ENCODE results near the gene IPO5.
"Not testable (repeated sequence)": the region's sequence is repeated elsewhere in the genome, so short reads cannot be mapped to it uniquely, and the experiment has no call there.

The IPO5 gene

DNA sequence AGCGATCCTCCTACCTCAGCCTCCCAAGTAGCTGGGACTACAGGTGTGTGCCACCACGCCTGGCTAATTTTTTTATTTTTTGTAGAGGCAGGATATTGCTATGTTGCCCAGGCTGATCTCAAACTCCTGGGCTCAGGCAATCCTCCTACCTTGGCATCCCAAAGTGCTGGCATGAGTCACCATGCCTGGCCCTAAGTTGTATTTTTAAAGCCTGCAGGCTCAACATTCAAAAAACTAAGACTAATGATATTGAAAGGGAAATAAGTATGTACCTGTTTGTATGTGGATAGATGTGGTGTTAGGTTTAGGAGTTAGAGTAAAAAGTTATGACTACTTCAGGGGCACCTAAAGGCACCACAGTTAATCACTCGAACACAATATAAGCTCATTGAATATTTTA lies 5.4 kb upstream of the IPO5 start:
- no peak for DNase-seq (ENCODE audit: low spot score)

DNA sequence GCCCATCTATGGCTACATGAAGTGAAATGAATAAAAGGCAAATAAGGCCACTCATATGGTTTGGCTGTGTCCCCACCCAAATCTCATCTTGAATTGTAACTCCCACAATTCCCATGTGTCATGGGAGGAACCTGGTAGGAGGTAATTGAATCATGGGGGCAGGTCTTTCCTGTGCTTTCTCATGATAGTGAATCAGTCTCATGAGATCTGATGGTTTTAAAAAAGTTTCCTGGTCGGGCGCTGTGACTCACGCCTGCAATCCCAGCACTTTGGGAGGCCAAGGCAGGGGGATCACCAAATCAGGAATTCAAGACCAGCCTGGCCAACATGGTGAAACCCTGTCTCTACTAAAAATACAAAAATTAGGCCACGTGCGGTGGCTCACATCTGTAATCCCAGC lies 4.2 kb upstream of the IPO5 start:
- not testable (repeated sequence) for DNase-seq (ENCODE audit: low spot score)

DNA sequence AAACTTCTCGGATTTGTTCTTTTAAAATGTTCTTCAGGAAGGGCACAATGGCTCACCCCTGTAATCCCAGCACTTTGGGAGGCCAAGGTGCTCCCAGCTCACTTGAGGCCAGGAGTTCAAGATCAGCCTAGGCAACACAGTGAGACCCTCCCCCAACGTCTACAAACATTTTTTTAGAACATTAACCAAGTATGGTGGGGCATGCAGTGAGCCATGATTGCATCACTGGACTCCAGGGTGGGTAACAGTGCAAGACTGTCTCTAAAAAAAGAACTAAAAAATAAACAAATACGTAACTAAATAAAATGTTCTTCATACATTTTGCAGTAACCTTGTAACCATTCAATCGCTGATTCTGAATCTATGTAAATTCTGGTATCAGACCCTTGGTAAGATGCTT lies 2.1 kb upstream of the IPO5 start:
- no peak for DNase-seq (ENCODE audit: low spot score)

DNA sequence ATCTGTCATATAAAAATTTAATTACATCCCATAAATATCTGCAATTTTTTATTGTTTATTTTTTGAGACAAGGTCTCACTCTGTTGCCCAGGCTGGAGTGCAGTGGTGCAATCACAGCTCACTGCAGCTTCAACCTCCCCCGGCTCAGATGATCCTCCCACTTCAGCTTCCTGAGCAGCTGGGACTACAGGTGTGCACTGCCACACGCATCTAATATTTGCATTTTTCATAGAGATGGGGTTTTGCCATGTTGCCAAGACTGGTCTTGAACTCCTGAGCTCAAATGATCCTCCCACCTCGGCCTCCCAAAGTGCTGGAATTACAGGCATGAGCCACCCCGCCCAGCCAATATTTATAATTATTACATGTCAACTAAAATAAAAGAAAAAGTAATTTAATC lies 644 bp upstream of the IPO5 start:
- not testable (repeated sequence) for DNase-seq (ENCODE audit: low spot score)

DNA sequence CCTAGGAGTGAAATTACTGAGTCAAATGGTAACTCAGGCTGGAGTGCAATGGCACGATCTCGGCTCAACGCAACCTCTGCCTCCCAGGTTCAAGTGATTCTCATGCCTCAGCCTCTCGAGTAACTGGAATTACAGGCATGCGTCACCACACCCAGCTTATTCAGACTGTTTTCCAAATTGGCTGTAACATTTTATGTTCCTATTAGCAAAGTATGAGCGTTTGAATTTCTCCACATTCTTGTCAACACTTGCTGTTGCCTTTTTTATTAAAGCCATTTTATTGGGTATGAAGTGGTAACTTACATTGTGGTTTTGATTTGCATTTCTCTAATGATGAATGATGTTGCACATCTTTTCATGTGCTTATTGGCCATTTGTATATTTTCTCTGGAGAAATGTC lies 7.9 kb downstream of the IPO5 start:
- DNase-seq (ENCODE audit: low spot score): no peak

DNA sequence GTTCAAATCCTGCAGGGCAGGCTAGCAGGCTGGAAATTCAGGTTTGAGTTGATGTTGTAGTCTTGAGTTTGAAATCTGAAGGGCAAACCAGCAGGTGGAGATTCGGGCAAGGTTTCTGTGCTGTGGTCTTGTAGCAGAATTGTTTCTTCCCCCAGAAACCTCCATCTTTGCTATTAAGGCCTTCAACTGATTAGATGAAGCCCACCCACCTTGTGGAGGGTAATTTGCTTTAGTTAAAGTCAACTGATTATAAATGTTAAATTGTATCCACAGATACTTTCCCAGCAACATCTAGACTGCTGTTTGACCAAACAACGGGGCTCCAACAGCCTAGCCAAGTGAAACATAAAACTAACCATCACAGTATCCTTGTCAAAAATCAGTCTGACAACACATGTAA lies 9.4 kb downstream of the IPO5 start:
- no peak for DNase-seq (ENCODE audit: low spot score)

DNA sequence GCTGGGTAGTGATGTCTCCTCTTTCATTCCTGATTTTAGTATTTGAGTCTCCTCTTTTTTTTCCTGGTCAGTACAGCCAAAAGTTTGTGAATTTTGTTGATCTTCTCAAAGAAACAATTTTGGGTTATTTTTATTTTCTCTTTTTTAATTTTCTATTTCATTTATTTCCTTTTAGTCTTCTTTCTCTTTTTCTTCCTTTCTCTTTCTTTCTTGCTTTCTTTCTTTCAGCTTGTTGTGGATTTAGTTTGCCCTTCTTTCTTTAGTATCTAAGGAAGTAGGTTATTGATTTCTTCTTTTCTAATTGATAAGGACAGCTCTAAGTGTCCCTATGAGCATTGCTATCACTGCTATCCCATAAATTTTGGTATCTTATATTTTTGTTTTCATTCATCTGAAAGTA lies 13.8 kb downstream of the IPO5 start:
- DNase-seq (ENCODE audit: low spot score): no peak

DNA sequence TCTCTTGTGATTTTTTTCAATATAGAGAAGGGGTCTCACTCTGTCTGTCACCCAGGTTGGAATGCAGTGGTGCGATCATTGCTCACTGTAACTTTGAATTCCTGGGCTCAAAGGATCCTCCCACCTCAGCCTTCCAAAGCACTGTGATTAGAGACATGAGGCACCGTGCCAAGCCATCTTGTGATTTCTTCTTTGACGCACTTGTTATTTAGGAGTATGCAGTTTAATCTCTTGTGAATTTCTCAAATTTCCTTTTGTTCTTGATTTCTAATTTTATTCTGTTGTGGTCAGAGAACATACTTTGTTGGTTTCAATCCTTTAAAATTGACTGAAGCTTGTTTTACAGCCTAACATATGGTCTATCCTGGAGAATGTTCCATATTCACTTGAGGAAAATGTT lies 14.5 kb downstream of the IPO5 start:
- DNase-seq (ENCODE audit: low spot score): no peak

DNA sequence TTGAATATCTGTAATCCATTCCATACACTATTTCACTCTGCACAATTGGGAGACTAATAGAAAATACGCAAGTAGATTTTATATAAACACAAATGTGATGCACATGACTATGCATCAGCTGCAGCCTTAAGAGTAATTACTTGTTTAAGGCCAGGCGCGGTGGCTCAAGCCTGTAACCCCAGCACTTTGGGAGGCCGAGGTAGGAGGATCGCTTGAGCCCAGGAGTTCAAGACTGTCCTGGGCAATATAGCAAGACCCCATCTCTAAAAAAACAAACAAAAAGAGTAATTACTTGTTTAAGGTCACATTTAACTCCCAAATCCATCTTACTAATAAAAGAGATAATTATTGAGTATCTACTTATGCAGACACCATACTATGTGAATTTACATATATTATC lies 18.0 kb downstream of the IPO5 start:
- DNase-seq (ENCODE audit: low spot score): no peak

DNA sequence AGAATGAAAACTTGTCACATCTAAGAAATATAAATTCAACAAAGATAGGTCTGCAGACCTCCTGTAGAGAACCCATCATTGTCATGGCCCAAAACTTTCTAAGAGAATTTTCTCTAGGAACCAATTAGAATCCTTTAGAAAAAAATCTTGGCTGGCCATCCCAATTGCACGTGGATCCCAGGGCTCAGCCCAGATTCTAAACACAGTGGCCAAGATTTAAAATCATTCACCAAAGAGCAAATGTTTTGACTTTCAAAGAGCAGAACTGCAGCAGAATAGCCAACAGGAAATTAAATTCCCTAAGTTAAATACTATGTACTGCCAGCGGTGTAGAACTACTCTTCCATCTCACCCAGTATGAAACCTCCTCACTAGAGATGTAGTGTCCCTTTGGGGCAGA lies 21.3 kb downstream of the IPO5 start:
- DNase-seq (ENCODE audit: low spot score): no peak

DNA sequence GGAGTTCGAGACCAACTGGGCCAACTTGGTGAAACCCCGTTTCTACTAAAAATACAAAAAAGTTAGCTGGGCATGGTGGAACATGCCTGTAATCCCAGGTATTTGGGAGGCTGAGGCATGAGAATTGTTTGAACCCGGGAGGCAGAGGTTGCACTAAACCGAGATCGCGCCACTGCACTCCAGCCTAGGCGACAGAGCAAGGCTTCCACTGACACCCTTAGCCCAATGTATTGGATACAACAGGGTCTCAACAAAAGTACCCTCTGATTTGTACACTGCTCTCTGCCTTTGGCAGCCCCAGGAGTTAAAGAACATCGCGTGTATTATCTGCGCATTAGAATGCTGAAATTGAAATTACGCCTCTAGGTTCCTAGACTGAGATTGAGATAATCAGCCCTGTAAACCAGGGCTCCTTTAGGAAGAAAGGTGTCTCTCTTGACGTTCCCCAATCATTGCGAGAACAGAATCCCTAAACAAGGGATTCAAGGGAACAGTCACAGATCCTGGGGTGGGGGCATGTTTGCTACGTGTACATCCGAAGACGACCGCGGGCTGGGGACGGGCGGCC lies 21.9 kb downstream of the IPO5 start:
- no peak for DNase-seq (ENCODE audit: low spot score)

DNA sequence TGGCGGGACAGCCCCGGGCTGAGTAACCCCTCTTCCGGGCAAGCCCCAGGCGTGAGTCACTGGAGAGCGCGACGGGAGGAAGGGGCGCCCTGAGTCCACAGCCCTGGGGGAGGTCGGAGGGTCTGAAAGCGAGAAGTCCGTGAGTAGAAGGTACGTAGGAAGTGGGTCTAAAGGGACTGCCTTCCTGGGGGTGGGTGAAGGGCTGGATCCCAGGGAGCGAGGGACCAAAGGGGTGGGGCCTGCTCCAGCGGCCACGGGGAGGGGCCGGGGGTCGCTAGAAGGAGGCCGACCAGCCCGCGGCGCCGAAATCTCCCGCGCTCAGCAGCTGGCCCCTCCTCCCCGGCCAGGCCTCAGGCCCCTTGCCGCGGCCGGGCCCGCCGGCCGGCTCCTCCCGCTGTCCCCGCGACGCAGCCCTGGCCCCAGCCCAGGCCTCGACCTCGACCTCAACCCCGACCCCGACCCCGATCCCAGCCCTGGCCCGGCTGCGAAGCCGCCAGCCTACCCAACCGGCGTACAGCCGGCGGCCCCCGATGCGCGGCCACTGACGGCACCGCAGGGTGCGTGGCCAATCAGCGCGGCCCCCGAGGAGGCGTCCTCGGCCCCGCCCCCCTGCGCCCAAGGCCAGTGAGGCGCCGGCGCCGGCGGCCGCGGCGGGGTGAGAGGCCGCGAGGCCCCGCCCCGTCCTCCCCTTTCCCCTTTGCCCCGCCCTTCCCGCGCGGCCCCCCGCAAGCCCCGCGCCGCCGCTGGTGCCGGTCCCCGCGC lies 22.6 kb downstream of the IPO5 start:
- DNase-seq (ENCODE audit: low spot score): peak; percentile 89

DNA sequence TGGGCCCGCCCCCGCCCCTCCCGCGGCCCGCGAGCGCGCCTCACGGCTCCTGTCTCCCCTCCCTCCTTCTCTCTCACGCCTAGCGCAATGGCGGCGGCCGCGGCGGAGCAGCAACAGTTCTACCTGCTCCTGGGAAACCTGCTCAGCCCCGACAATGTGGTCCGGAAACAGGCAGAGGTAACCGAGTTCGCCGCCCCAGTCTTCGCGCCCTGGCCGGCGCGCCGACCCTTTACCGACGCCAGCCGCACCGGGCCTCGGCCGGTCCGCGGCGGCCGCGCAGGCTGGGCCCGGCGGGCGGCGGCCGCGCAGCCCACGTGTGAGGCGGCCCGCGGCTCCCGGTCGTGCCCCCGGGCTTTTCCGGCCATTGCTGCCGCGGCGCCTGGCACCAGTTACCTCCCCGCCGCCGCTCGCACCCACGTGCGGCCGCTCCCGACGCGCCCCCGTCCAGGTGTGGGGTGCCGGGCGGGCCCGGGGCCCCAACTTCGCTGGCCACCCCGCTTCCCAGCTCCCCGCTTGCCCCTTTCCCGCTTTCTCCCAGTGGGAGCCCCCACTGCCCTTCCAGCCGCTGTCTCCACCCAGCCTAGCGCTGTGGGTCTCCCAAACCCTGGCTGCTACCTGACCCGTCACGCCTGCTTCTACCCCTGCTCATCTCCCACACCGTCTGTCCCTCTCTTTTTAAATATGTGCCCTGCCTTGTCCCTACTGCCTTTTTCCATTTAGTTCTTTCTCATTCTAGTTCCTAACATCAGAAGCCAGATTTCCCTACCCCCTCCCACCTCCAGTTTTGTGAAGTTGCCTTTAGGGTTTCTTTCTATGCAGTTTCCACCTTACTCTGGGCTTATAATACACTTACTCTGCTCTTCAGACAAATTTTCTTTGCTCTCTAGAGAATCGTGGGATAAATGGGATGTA lies 23.4 kb downstream of the IPO5 start:
- peak; percentile 20 for DNase-seq (ENCODE audit: low spot score)

DNA sequence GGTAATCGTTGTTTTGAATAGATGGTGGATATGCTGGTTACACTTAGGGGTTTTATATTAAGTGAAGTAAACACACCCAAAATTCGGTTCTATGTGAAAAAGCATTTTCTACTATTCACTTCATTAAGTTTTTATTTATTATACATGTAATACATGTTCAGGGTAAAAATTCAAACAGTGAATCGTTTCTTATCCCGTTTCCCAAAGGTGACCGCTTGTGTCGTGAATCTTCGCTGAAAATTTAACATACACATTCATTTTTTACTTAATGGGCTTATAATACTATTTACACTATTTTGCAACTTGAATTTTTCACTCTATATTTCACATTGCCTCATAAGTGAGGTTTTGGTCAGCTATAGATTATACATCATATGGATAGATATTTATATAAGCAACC lies 24.5 kb downstream of the IPO5 start:
- DNase-seq (ENCODE audit: low spot score): no peak

DNA sequence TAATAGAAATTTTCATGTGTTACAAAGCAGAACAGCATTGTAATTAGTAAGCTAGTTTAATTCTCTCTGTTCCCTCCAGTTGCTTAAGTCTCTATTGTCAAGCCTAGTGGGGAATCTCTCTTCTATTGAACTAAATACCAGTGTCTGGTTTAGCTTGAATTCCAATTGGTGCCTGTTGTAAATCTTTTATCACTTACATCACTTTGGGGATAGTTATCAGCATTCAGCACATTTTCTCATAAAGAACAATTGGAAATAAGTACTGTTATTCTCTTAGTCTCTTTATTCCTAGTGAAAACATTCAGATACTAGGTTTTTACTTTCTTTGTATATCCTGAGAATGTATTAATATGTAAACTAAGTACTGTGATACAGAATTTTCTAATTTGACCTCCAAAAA lies 25.2 kb downstream of the IPO5 start:
- no peak for DNase-seq (ENCODE audit: low spot score)

DNA sequence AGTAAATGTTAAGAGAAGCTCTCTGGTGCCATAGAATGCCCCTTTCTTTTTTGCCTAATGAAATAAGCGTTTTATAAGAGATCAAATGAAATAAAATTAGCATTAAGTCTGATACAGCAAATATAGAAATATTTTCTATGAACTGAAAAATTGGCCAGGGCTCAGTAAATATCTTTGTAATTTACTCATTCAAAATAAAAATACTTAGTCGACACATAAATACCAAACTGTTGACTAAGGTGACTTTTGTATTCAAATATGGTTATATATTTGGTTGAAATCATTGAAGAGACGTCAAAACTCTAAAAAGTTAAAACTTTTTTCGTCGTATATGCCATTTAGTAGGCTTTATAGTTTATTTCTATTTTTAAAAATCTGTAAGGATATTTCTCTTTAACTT lies 25.6 kb downstream of the IPO5 start:
- no peak for DNase-seq (ENCODE audit: low spot score)

DNA sequence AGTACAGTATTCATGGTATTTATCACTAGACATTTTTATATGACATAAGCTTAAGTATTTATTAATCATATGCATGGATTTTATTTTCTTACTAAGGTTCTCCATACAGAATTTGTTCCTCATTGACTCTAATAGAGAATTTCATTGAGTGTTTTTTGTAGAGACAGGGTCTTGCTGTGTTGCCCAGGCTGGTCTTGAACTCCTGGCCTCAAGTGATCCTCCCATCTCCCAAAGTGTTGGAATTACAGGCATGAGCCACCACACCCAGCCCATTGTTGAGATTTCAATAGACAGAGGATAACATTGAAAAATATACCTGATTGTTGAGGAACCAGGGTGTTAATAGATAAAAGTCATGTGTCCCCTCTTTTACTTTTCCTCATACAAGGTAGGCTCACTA lies 26.1 kb downstream of the IPO5 start:
- no peak for DNase-seq (ENCODE audit: low spot score)

DNA sequence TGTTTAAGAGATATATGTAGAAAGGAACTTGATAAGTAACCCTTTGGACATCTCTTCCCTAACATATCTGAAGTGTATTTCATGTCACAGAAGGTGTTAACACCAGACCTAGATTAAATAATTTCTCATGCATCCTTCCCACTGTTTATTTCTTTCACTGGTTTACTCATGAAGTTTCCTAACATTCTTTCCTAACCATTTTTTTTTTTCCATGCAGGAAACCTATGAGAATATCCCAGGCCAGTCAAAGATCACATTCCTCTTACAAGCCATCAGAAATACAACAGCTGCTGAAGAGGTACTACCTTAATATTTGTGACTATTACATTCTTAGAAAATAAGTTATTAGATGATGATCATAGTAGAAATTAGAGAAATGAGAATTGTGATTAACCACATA lies 28.8 kb downstream of the IPO5 start:
- no peak for DNase-seq (ENCODE audit: low spot score)

DNA sequence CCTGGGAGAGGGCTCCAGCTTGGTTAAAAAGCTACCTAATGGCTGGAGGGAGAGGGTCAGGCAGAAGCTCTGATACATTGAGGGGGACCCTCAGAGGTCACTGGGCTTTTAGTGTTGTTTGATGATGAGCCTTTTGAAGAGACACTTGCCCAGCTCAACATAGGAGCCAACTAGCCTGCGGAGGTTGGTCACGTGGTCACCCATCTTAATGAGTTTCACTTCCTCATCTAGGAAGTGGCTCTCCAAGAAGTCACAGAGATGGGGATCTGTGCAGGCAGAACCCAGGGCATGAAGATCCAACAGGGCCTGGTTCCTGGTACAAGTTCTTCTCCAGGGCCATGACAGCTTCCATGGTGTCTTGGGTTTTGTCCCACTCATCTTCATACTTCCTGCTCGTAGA lies 33.4 kb downstream of the IPO5 start:
- DNase-seq (ENCODE audit: low spot score): no peak

DNA sequence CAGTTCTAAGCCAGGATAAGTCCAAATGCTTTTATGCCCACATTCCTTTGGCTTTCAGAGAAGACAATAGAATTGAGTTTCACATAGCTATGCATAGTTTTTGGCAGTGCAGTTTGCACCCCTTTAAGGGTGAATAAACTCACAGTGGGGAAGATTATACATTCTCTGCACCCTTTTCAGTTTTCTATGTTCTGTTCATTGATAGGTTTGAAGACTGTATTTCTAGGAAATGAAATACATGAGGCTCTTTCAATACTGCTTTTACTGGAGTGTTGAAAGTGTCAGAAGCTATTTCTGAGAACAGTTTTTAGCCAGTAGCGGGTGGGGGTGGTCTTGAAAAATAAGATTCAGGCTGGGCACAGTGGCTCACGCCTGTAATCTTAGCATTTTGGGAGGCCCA lies 46.2 kb downstream of the IPO5 start:
- DNase-seq (ENCODE audit: low spot score): no peak

DNA sequence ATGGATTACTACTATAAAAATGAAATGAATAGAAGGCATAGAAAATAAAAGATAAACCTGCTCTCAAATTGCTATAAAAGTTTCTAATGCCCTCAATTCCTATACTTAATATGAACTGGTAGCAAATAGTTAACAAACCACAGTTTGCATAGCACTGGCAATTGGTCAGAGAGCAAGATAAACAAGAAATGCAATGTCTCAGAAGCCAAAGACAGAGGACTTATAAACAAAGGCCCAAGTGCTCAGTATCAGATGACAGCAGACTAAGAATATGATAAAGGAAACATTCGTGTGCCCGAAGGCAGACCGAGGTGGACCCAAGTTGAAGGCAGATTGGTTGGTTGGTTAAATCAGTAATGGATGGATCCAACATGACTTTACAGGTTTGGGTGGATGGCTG lies 50.6 kb downstream of the IPO5 start:
- DNase-seq (ENCODE audit: low spot score): no peak

DNA sequence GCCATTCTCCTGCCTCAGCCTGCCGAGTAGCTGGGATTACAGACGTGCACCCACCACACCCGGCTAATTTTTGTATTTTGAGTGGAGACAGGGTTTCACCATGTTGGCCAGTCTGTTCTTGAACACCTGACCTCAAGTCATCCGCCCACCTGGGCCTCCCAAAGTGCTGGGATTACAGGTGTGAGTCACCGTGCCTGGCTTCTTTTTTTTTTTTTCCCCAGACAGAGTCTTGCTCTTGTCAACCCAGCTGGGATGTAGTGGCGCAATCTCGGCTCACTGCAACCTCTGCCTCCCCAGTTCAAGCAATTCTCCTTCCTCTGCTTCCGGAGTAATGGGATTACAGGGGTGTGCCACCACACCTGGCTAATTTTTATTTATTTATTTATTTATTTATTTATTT lies 51.5 kb downstream of the IPO5 start:
- DNase-seq (ENCODE audit: low spot score): not testable (repeated sequence)

DNA sequence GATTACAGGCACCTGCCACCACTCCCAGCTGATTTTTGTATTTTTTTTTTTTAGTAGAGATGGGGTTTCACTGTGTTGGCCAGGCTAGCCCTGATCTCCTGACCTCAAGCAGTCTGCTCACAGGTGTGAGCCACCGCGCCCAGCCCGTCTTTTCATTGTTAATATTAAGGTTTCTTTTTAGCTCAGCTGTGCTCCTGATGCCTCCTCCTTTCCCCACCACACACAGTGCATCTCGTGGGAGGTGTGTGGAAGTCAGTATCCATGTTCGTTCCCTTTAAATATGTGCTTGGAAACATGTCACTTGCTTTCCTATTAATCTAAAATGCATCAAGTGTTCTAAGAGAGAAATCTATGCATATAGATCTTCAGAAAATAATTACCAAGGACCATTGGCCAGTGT lies 53.5 kb downstream of the IPO5 start:
- DNase-seq (ENCODE audit: low spot score): no peak
